Measurements from ENCODE around the gene METAP1D.

The METAP1D gene

DNA sequence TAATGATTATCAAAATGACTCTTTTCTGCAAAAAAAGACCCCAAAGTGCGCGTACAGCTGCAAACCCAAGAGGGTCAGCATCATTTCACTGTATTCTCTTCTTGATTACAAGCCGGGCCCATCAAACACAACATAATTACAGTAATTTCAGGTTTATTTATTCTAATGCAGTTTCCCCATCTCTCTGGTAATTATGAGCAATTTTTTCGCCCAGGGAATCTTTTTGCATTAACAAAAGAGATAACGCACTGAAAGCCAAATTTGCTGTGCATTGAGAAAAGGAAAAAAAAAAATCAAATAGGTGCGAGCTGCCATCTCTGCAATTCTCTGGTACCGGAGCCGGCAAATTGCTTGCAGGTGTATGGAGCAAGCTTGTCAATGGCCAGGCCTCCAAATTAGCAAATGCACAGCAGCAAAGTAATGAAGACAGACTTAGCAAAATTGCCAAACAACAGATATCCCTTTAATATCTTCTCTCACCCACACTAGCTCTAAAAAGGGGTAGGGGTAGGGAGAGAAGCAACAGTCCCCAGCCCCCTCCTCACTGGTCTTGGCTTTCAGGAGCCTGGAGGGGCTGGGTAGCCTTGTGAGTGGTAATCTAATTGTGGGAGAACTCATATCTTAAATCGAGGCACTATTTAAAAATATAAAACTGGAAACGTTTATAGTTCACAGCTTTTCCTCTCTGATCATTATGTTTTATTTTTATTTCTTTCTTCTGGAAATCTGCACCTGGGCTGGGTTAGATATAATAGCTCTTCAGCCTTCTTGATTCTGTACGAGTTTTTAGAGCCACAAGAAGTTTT lies 92.2 kb downstream of the METAP1D start:
- DNase-seq (ENCODE audit: low read depth), result no peak

DNA sequence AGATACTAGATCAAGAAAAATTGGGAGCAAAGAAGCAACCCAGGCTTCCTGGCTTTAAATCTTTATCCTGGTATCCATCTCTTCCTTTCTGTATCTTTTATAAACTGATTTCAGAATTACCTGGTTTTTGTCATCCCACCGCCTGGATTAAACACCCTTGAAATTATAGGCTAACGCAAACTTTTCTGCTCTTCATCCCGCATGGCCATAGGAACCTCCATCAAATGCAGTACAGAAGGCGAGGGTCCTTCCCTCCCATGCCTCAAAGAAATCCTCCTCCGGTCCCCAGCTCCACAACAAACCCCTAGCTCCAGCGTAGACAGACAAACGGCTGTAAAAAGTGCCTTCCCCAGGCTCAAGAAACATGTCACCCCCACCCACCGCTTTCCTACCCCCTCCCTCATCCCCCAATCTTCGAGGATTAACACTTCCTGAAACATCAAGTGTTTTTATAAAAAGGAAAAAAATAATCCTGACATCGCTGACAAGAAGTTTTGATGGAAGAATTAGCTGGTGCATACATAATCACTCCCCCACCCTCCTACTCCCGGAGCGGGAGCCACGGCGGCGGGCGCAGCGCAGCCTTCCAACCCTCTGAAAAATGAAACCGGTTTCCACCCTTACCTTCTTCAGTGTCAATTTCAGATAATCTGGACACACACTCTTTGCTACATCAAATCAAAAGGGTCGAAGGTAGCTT lies 93.1 kb downstream of the METAP1D start:
- DNase-seq (ENCODE audit: low read depth), result no peak

DNA sequence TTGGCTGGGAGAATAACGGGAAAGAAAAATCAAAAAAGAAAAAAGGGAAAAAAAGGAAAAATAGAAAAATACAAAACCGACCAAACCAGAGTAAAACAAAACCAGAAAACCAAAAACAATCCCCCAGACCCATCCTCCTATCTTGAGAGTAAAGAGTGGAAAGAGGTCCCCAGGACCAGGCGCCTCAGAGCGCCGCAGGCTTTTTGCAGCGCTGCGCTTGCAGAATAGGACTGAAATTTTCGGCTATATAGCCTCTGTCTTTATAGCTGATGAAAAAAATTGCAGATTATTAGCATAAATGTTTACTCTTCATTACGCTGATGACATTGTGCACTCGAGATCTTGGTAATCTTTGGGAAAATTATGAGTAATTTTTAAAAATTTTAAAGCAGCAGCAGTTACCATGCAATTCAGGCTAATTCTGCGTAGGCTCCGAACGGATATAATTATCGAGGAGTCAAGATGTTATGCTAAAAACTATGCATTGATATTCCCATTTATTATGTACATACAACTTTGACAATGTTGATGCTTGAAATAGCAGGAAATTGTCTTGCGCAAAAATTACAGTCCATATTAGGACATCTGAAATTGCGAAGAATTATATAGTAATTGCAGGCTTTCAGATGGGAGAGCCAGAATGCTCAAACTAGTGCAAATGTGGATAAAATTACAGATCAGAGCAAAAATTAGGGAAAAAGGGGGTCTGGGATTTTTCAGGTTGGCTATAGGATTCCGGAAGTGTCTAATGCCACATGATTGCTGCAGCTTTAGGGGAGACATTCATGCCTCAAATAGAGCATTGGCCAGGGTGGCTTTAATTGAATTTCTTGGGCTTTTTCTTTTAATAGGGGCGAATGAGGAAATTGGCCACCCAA lies 93.9 kb downstream of the METAP1D start:
- DNase-seq (ENCODE audit: low read depth), result no peak

DNA sequence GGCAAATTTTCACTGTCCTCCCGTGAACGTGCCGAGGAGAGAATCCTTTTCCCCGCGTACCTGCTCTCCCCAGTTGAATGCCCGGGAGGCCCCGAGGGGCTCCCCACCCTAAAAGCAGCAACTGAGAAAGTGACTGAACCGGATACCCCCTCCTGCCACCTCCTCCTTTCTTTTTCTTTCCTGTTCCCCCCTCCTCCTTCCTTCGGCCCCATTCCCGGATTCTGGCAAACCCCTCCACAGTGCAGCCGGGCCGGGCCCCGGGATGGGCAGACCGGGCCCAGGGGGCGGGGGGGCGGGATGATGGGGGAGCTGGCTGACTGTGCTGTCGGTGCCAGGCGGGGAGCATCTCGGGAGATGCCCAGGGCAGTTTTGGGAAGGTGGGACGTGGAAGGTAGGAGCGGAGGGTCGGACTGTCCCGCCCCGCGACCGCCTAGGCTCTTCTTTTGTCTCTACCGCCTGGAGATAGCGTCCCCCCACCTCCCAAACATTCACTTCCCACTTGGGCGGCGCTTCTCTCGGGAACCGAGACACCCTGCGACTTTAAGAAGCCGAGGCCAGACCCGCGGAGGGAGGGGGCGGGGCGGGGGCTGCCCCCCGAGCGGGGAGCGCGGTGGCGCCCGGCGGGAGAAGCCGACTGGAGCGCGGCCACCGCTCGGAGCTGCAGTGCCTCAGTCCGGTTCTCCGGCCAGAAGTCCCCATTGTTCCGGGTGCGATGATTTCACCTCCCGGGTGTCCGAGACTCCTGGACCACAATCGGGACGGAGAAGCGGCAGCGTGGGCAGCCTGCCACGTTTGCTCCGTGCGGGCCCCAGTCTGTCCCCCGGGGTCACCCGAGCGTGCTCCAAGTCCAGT lies 94.8 kb downstream of the METAP1D start:
- no peak for DNase-seq (ENCODE audit: low read depth)

DNA sequence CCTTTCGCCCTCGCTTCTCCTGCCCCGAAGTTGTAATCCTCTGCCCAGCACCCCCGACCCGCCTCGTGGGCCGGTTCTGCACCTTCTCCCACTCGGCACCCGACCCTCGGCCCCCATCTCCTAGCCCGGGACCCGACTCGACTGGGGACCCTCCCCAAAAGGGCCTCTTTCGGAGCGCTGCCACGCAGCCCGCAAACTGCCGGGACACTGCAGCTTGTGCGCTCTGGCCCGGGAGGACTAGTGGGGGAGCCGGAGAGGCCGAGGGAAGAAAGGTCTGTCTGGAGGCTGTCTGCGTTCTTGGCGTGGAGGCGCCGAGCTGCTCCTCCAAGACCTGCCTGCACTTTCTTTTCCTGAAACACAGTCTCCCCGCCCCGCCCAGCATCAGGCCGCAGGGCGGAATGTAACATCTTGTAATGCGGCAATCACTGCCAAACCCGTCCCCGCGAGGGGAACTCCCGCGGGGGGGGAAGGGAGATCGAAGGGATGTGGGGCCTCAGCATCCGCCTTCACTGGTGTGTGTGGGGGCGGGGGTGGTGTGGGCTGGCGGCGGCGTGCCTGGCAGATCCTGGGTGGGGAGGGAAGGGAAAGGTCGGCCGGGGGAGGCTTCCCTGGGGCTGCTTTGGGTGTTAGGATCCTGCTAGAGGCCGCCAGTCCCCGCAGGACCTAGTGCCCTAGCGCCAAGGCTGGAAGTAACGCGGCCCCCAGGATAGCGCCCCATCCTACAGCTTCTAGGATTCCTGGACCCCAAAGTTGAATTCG lies 95.6 kb downstream of the METAP1D start:
- DNase-seq (ENCODE audit: low read depth), result peak; percentile 61

DNA sequence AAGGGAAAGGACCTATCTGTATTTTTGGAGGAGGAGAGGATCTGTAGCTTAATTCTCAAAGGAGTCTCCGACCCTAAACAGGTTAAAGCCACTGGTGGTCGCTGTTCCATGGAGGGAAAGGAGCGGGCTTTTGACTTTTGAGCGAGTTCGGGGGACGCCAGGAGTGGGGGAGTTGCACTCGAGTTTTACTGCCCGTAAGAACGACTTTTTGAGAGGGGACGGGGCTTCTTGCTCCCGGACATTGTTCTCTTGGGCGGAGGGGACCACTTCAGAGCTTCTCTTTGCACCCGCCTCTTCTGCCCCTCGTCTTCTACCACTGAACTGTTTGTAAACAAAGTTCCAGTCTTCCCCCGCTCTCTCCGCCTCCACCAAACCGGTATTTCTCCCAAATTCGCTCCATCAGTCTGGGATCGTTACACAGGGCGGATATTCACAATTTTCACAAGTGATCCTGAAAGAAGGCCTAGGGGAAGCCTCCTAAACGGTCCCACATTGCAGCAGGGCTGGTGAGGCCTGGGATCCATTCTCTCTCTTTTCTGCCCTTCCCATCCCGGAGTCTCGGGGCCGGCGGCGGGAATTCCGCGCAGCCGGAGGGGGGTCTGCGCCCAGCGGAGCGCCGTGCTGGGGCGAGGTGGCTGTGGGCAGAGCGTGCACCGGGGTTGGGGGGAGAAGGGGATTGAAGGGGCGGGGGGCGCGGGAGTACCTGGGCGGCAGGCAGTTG lies 96.3 kb downstream of the METAP1D start:
- no peak for DNase-seq (ENCODE audit: low read depth)

DNA sequence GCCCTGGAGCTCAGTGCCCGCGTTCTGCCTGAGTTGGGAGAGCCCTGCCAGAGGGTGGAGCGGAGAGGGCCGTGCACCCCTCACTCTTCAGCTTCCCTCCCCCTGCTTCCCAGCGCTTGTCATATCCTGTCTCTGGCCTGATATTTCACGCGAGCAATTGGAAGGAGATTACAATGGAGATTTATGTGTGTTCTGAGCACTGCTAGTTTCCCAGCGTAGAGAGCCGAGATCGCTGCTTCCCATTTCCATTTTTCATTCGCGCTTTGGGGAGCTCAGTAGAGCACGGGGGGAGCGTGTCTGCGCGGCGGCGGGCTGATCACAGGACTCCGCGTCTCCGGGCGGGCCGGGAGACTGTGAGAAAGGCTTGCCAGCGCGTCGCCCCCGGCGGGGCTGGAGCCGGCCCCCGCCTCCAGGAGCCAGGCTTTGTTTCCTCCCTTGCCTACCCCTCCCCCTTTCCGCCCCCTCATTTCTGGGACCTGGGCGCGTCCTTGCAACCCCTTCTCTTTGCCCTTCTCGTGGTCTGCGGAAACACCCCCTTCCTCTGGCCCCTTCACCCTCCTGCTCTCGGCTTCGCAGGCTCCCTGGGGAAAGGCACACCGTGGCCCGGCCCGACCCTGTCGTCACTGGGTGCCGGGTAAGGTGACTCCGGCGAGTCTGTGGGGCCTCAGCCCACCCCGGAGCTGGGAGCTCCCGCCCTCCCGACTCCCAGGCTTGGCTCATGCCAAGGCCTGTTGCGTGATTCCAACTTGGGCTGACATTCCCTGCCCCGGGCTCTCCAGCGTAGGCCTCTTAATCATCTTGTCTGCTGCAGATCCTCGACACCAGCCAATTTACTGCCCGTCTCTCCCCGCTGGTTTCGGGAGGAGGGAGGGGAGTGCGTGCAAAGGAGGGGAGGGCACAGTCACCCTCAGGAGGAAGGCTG lies 97.1 kb downstream of the METAP1D start:
- DNase-seq (ENCODE audit: low read depth), result no peak

DNA sequence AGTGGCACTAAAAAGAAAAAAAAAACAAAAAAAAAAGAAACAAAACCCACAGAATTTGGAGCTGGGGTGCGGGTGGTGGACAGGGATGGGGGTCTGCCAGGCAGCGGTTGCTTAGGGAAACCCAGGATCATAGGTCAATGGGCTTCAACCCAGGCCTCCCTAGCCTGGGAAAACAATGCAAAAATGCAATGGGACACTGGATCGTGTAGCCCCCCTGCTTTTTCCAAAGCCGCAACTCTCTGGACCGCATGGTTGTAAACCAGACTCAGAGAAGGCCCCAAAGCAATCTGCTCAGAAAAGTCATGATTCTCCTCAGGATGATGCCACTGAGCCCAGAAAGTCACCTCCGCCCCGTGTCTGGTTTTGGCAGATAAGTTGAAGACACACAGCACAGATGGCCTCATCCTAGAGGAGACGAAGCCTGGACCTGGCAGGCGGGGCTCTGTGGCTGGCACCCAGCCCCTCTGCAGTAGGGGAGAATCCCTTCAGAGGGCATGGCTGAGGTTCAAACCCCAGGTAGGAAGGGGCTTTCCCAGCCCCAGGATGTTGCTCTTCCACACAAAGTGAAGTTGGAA lies 97.9 kb downstream of the METAP1D start:
- DNase-seq (ENCODE audit: low read depth), result no peak

DNA sequence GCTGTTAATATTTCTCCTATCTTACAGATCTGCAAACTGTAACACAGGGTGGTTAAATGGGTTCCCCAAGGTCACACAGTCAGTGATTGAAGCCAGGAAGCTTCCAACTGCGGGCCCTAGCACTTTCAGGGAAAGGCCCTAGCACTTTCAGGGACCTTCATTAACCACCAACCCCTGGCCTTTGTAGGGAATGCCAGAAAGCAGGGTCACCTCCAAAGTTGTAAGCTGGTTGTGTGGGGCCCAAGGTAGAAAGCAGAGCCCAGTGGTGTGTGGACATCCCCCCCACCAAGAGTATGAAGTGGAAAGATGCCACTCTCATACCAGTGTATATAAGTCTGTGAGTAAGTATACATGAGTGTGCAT lies 98.5 kb downstream of the METAP1D start:
- DNase-seq (ENCODE audit: low read depth), result no peak

DNA sequence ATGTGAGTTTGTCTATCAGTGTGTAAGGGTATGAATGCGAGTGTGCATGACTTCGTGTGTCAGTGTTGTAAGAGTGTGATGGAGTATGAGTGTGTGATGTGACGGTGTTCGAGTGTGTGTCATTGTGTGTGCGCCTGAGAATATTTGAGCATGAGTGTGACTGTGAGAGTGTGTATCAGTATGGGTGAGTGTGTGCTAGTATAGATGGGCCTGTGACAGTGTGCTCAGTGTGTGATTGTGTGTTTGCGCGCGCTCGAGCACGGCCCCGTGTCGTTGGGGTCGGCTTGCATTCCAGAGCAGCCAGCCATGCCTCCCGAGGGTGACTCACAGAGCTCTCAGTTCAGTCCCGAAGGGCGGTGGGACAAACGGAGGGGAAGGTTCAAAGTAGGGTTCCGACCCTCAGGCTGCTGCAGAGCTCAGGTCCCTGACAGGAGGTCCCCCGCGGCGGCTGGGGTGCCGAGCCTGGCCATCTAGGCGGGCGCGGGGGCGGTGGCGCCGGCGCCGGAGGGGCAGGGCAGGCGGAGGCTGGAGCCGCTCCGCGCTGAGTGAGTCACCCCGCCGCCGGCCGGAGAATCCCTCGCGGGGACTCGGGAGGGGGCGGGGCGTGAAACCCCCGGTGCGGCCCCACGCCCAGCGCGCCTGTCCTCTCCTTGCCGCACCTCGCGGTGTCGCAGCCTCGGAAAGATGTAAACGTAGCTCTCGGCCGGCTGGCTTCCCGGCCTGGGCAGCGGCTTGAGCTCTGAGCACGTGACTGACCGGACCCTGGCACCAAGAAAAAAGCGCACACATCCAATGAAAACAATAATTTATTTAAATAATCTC lies 99.1 kb downstream of the METAP1D start:
- no peak for DNase-seq (ENCODE audit: low read depth)

DNA sequence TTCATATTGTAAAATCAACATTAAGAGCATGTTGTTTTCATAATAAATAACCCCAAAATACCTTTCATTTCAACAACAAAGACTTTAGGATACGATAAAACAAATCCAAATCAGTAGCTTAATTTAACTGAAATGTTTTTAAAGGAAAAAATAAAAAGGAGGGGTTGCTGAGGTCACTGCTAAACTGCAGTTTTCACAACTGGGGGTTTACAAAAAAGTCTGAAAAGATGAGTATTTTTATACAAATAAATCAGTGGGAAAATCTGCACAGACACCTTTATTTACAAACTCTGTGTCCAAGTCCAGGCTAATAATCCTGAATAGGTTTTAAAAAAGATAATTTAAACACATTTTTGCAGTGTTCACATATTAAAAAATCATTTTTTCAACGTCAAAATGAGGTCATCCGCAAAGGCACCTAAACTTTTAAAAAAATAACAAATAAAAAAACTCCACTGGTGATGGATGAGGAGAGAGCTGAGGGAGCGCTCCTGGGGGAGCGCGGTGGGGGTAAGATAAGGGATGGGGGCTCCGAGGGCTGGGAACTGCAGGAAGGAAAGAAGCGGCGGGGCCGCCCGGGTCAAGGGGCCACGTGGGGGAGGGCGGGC lies 99.8 kb downstream of the METAP1D start:
- no peak for DNase-seq (ENCODE audit: low read depth)

DNA sequence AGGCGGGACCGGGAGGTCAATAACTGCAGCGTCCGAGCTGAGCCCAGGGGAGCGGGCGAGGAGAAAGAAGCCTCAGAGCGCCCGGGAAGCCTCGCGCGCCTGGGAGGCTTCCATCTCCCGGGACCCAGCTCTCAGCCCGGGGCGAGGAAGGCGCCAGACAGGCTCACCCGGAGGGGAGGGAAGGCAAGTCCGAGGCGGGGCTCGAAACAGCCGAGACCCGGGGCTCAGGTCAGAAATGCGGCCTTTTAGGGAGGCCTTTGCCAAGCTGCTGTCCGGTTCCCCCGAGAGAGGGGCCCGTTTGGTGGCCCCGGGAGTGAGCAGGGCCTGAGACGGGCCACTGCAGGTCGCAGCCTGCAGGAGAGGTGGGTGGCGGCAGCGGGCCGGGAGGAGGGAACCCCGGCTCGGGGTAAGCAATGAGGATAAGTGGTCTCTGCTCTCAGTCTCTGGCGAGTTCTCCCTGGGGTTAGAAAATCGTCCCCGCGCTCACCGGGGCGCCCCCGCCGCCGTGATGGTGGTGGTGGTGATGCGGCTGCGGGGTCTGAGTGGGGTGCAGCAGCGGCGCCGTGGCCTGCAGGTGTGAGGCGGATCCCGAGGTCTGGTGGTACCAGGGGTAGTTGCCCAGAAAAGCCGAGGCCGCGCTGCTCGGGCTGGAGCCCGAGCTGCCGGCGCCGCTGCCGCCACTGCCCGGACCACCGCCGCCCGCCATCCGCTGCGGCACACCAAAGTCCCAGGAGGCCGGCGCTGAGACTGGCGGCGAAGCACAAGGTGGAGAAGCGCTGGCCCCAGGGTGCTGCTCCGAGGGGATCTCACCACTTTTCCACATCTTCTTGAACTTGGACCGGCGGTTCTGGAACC lies 100.6 kb downstream of the METAP1D start:
- DNase-seq (ENCODE audit: low read depth), result no peak

DNA sequence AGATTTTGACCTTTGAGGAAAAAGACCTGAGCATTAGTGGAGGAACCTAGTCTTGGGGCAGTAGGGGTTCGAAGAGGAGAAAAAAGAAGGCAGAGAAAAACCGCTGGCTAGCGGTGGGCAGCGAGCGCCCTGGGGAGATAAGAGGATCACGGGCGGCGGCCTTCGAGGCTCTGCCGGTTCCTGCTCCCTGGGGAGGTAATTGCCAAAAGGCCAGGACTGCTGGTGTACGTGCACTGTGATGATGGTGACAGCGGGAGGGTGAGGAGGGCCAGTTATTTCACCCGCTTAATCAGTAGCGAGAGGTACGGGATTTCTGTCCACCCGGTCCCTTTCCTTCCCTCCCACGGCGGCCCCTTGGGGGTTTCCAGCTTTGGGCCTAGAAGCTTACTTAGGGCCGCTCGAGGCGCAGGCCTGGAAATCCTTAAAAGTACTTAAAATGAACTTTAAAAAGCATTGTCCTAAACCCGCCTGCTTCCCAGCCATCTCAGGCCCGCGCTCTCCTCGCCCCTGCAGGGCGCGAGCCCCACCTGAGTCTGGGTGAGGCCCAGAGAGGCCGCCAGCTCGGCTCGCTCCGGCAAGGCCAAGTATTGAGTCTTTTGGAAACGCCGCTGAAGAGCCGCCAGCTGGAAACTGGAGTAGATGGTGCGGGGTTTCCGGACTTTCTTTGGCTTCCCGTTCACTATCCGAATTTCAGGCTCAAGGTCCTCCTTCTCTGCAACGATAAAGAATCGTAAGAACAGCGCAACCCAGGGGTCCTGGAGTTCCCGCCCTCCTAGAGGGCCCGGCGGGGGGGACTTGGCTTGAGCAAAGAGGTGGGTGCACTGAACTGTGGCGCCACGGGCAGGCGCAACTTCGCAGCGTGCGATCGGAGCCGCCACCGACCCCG lies 101.4 kb downstream of the METAP1D start:
- DNase-seq (ENCODE audit: low read depth), result no peak

DNA sequence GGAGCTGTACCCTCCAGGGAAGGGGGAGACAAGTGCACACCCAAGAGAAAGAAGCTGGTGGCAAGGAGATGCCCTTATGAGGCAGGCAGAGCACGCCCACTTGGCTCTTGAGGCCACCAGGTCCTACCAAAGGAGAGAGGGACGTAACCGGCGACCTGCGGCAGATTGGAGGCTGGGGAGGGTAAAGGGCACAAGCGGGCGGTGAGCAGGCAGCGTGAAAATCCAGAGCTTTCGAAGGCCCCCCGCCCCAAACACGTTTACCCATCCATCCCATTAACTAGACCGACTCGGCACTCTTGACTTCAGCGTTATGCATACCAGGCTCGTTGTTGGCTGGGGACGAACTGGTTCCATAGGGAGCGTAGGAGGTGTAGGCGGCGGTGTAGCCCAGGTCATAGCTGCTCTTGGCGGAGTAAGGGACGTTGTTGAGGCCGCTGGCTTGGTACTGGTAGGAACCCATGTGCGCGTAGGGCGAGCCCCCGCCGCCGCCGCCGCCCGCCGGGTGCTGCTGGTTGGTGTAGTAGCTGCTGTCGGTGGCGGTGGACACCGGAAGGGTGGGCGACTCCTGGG lies 102.2 kb downstream of the METAP1D start:
- DNase-seq (ENCODE audit: low read depth), result no peak
